ENCODE results near the gene SPEM2.

Gene SPEM2

DNA sequence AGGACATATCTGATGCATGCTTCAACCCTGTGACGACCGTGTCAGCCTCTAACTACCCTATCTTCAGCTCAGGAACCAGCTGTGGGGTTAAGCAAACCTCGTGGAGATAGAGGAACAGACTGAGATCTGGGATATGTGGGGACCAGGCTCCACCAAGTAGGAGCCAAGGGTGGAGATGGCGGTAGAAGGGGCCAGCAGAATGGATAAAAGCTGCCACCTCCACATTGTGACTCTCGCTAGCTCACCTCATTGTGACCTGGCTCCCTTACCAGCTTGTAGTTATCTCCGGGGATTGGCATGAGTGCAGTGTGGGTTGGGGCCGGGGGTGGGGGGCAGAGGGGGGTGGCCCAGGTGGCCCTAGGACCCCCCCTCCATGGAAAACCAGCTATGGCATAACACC is at the start of gene SPEM2:
SPEM2 (plus strand) TSS at position 301 of the 400 bp plus-strand sequence; CDS start at position 374, 73 bp downstream.
- DNase-seq, result no peak

DNA sequence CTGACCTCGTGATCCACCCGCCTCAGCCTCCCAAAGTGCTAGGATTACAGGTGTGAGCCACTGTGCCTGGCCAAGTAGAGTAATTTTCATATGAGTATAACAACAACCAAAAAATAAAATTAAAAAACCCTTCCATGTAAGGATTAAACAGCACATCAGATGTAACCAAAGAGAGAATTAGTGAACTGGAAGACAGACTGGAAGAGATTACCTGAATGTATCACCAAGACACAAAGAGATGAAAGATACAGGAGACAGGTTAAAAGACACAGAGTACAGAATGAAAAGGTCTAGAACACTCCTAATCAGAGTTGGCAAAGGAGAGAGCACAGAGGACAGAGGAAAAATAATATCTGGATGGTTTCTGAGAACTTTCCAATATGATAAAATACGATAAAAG is 46.3 kb upstream of the SPEM2 start:
- DNase-seq, result no peak

DNA sequence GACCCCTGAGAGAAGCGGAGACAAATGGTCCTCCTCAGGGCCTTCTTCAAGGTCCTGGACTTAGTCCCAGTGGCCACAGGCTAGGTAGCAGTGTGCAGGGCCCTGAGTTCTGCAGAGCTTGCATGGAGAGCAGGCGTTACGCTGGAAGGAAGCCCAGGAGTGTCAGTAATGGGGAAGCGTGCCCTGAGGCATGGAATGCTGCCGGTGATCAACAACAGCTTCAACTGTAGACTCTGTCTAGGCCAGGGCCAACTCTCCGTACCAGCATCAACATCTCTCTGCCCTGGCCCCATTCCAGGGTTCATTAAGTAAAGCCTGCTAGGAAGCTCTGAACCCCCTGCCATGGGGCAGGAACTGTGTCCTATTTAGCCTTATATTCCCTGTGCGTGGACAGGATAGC is 45.1 kb upstream of the SPEM2 start:
- DNase-seq, result peak in 2 of 51 donors; percentile 7 to 12

DNA sequence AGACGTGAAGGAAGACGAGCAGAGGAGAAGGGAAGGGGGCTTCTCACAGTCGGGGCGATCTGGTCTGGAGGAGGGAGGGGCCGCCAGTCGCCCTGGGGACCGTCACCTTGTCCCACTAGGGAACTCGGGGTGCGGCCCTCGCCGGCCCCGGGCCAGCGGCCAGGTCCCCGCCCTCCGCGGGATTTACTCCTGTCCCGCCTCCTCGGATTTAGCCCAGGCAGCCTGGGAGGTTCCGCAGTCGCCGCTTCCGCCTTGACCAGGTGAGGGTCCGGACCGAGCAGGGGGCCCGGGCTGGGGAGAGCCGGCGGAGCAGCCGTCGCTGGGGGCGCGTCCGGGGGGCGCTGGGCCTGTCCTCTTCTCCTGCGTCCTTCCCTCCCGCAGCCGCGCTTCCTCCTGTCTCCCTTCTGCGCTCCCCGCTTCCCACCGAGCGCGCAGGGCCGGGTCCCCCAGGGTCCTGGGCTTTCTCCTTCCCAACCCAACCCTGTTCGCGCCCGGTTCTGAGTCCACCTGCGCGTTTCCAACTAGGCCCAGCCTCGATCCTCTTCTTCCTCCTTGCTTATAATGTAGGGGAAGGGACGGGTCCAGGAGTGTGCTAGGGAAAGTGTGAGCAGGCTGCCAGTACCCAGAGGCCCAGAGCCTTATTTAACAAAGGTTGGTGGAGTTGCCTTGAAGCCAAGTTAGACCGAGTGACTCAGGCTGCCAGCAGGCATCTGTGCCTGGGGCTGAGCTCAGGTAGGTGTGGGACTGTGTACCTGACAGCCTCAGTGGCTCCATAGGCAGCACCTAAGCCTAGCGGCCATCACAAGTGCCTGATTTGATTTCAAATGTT is 44.3 kb upstream of the SPEM2 start, which contains the start of gene TNK1:
TNK1 (plus strand) TSS at position 235 of the 829 bp plus-strand sequence. CDS start 1,838 bp downstream, outside the sequence.
- DNase-seq, result no peak

- no peak for DNase-seq
Observed at GRCh38 chr17:7382901-7383300, 42.5 kb upstream of the SPEM2 start.

DNA sequence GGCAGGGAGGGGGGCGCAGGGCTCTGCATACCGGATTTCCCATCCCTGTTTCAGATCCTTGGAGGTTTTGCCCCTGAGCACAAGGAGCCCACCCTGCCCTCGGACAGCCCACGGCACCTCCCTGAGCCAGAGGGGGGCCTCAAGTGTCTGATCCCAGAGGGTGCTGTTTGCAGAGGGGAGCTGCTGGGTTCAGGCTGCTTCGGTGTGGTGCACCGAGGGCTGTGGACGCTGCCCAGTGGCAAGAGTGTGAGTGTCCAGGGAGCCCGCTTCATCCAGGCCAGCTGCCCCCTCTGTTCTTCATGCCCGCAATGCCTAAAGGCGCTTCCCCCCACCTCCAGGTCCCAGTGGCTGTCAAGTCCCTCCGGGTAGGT is 42.1 kb upstream of the SPEM2 start:
- DNase-seq, result no peak

DNA sequence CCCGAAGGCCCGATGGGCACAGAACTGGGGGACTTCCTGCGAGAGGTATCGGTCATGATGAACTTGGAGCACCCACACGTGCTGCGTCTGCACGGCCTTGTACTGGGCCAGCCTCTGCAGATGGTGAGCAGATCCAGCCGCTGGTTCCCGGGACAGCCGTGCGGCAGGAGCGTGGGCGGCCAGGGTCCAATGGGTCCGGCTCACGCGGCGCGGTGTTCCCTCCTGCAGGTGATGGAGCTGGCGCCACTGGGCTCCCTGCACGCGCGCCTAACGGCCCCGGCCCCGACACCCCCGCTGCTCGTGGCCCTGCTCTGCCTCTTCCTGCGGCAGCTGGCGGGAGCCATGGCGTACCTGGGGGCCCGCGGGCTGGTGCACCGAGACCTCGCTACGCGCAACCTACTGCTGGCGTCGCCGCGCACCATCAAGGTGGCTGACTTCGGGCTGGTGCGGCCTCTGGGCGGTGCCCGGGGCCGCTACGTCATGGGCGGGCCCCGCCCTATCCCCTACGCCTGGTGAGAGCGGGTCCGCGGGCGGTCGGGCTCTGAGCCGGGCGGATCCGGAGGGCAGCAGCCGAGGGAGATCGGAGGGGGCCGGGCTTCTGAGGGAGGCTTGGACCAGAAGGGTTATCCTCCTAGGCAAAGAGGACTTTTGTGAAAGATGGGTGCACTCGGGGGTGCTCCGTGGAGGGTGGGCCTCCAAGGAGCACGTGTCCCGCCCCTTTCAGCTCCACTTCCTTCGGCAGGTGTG is 41.5 kb upstream of the SPEM2 start:
- DNase-seq, result peak in 15 of 51 donors; percentile 17 to 74 (median 32)

DNA sequence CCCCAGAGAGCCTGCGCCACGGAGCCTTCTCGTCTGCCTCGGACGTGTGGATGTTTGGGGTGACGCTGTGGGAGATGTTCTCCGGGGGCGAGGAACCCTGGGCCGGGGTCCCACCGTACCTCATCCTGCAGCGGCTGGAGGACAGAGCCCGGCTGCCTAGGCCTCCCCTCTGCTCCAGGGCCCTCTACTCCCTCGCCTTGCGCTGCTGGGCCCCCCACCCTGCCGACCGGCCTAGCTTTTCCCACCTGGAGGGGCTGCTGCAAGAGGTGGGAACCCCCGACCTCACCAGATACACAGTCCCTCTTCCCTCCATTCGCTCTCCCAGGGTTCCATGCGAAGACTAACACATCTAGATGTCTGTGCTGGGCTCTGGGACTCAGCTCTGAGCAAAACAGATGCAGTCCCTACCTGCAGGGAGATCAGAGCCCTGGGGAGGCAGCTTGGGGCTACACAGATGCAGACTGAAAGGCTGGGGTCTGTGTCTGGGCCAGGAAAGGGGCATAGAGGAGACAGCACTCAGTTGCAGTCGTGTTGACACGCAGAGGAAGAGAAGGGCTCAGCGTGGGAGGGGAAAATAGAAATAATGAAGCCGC is 40.8 kb upstream of the SPEM2 start:
- DNase-seq, result no peak

DNA sequence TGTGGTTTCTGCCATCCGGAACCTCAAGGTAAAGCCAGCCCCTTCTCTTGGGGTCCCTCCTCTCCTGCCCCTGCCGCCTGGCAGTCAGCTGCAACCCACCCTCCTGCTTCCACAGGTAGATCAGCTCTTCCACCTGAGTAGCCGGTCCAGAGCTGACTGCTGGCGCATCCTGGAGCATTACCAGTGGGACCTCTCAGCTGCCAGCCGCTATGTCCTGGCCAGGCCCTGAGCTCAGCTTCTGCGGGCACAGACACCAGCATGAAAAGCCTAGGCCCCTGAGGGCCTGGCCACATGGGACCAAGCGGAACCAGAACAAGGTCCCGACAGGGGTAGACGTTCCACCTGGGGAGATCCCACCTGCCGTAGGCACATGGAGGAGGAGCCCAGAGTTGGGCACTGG is 36.6 kb upstream of the SPEM2 start:
- DNase-seq, result no peak

- DNase-seq, result no peak
Observed at GRCh38 chr17:7389924-7390910, 35.2 kb upstream of the SPEM2 start.

GRCh38 chr17:7391307-7391706 is 34.1 kb upstream of the SPEM2 start:
- DNase-seq, result no peak

- no peak for DNase-seq
Observed at GRCh38 chr17:7392696-7393612, 32.5 kb upstream of the SPEM2 start.

GRCh38 chr17:7393613-7394451 is 31.6 kb upstream of the SPEM2 start:
- peak in 1 of 51 donors; percentile 38 for DNase-seq

- DNase-seq, result peak in 49 of 51 donors; percentile 47 to 90 (median 79)
Observed at GRCh38 chr17:7394452-7395191, 30.8 kb upstream of the SPEM2 start, which contains the start of gene PLSCR3. Gene PLSCR3 (minus strand): TSS chr17:7394525. CDS start chr17:7394110, 415 bp downstream.

- no peak for DNase-seq
Observed at GRCh38 chr17:7396147-7396546, 29.3 kb upstream of the SPEM2 start.

DNA sequence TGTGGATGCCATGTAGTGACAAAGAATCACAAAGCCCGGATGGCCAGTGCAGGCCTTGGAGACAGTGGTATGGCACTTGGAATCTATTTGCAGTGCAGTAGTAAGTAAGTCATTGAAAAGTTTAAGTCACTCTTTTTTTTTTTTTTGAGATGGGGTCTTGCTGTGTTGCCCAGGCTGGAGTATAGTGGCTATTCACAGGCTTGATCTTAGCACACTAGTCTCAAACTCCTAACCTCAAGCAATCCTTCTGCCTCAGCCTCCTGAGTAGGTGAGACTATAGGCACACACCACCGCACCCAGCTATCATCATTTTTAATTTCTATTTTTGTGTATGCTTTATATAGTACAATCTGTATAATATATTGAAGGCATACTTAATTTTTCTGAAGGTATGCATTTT is 26.8 kb upstream of the SPEM2 start:
- no peak for DNase-seq

DNA sequence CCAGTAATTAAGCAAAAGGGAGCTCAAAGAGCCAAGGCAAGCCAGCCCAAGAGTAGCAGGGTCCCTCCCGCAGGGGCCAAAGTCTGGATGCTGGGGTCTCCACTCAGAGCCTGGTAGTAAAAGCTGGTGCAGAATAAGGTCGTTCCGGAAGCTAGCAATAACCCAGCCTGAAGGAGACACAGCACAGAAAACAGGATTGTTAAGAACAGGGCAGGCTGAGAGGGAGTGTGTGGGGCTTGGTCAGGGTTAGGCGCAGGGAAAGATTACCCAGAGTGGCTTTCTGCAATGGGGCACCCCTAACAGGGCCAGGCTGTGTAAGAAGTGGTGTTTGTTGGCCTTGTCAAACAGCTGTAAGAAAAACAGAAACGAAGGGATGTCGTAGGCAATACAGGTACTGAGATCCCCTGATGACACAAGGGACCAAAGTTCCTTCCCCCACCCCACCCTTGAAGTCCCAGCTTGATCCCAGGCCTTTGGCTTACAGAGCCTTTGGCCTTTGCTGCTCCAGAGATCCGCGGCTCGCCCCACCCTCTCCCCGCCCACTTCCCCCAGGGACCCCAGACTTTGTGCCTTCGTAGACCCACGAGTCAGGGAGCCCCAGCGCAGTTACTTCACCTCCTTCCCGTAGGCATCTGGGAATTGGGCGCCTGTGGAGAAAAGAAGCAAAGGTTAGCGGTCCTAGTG is 22.2 kb upstream of the SPEM2 start:
- peak in 3 of 51 donors; percentile 45 to 58 (median 50) for DNase-seq

GRCh38 chr17:7403727-7403976 is 21.8 kb upstream of the SPEM2 start:
- DNase-seq, result peak in 5 of 51 donors; percentile 56 to 84 (median 65)
